GM19455 (cell line): ENCODE measurements around the gene MYL12B.
A peak's percentile ranks its signal among the peaks of the same experiment; 100 is the strongest.
"Not testable (repeated sequence)": the region's sequence is repeated elsewhere in the genome, so short reads cannot be mapped to it uniquely, and the experiment has no call there.

Experiments used
- ATAC-seq: cut with Tn5 transposase; IDR thresholded peaks from one replicate; pipeline ENCODE4 v1.9.1; 2021; ENCODE audit not compliant: unreplicated experiment

Gene MYL12B

DNA sequence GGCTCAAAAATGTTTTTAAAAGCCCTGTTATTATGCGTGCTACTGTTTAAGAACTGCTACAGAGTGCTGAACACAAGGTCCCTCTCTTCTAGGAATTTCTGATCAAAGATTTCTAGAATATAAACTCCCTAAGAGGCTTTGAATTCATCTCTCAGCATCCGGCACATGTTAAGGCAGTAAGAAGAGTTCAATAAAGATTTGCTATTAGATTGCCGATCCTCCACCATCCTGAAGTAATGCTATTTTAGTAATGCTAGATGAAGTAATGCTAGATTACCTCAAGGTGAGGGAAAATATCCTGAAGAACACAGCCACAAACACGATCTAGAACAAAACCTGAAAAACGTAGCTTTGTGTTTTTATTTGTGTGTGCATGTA is 949 bp upstream of the MYL12B start:
- ATAC-seq, result no peak

DNA sequence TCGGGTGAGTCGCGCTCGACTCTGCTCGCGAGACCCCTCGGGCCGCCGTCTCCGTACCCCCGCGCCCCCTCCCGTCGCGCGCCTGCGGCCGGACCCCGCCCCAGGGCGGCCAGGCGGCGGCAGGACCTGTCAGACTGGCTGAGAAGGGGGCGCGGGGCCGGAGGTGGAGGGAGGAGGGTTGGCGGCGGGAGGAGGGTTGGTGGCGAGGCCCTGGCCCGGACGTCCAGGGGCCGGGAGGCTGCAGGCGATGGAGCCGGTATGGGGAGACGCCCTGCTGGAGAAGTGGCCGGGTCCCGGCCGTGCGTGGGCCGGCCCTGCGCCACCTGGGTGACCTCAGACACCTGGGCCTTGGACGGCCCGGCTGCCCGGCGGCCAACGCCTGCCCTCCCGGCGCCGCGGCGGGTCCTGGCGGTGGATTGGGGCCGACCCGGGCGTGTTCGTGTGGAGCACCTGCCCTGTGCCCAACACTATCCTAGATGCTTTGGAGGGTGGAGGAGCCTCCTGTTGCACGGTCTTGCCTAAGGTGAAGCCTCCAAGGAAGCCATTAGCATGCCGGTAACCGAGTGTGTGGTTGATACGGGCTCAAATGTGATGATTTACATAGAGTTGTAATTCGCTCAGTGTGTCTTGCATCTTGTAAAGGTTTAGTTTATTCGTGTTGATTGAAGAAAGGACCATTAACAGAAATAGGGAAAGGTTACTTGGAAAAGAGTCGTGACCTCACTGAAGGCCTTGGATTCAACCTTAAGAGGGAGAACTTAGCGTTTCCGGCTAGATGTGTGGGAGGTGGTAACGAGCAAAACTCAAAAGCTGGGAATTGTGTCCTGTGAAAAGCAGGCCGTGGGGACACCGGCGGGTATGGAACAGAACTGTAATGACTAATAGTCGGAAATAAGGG is 550 bp downstream of the MYL12B start:
- ATAC-seq, result peak; percentile 40

DNA sequence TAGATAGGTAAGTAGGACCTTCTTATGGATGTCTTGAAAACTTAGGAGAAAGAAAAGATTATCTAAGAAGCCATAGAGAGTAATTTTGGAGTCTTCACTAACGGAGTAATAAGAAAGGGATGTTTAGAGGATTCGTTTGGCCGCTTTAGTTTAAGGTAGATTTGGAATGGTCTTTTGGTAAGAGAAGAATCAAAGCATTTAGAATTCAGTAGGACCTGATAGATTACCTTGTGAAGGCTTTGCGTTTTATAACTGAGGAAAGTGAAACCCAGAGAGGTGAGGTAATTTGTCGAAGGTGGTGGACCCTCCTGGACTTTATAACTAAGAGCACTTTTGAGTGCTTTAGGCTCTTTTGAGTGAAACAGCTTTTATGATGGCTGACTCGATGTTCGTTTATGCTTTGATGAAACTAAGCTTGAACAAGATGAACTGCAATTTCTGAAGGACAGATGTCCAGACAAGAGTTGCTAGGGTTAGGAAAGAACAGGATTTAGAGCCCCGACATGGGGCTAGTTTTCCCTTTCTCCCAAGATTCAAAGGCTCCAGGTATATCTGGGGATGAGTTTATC is 1.3 kb downstream of the MYL12B start:
- no peak for ATAC-seq

DNA sequence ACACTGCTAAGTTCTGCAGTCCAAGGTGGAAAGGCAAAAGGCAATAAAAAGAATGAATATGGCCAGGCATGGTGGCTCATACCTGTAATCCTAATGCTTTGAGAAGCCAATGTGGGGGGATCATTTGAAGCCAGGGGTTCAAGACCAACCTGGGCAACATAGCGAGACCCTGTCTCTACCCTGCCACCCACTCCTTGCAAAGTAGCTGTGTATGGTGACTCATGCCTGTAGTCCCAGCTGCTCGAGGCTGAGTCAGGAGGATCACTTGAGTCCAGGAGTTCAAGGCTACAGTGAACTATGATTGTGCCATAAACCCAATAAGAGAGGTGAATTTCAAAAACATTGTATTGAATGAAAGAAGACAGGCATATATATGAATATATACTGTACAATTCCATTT is 2.4 kb downstream of the MYL12B start:
- no peak for ATAC-seq

DNA sequence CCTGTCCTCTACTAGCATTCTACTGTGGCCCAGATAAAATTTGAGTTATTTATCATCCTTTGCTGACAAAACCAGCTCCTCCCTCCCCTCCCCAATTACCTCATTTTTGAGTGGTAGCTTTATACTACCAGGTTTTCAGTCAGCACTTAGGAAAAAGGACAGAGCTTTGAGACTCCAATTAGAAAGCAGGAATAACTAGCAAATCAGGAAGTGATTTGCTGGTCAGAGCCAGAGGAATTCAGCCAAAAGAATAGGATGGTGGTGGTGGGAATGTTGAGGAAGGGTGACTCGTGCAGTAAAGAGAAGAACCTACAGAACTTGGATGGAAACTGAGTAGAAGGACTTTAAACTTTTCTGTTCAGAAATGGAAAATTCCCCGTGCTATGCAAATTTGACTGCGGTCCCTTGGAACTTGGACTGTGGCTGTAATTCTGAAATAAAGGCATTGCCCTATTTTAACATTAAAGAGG is 3.7 kb downstream of the MYL12B start:
- no peak for ATAC-seq

DNA sequence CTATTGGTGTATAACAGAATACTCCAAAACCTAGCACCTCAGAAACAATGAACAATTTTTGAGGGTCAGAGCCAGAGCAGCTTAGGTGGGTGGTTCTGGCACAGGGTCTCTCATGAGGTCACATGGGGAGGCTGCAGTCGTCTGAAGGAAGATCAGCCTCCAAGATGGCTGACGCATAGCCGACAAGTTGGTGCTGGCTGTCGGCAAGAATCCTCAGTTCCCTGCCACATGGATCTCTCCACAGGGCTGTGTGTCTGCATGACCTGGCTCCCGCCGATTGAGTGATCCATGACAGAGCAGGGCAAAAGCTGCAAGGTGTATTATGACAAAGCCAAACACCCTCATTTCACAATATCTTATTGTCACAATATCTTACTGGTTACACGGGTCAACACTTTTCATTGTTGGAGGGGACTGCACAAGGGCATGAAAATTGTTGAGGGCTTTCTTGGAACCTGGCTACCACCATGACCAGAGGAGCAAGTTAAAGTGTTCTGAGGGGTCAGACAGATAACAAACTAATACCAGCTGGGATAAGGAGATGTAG is 4.2 kb downstream of the MYL12B start:
- ATAC-seq, result no peak

DNA sequence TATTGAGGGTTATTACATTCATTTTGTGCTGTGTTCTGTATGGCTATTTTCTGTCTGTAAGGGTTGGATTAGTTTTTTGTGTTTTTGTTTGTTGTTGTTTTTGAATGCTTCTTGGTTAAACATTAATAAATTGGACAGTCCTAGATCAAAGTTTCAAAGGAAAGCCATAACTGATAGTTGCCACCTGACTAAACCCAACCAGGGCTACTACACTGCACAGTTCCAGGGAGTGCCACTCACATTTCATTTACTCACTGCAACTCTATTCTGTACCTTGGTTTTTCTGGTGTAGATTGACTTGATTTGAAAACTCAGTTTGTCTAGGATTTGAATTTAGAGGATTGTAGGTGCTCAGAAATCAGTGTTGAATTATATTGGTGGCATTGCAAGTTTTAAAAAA is 6.4 kb downstream of the MYL12B start:
- ATAC-seq, result no peak

DNA sequence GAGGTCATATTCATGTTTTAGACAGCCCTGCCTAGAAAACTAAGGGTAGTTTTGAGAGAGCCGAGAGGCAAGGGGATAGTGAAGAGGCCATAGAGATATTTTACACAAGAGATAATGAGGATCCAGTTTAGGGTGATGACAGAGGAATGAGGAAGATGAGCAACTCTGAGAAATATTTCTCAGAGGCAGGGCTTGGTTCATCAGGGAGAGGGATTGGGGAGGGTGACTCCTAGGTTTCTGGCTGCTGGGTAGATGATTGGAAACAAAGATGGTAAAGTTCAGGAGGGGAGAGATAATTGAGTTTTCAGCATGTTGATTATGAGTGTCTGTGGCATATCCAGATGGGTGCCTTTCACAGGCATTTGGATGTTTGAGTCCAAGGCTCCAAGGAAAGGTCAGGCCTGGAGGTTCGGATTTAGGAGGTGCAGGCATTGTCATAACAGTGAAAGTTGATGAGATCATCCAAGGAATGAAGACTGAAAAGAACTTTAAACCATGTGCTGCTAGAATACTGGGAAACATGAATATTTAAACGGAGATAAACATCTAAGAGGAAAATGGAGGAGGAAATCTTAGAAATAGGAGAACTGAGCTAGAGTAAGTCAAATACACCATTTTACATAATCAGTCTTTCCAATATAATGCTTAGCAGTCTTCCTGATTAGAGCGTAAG is 7.4 kb downstream of the MYL12B start:
- ATAC-seq, result no peak

DNA sequence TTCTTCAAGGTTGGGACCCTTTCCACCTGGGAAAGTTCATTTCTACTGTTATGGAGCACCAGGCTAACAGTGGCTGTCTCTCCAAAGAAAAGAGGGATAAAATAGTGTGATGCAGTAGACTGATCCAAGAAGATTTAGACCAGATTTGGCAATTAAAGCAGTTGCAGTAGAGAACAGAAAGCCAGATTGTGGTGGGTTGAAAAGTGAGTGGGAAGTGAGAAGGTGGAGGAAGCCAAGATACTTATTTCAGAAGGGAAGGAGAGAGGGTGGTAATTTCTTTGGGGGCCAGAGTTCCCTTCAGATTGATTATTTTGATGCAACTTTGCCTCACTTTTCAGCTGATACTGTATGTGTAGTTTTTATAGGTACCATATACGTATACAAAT is 8.0 kb downstream of the MYL12B start:
- no peak for ATAC-seq

DNA sequence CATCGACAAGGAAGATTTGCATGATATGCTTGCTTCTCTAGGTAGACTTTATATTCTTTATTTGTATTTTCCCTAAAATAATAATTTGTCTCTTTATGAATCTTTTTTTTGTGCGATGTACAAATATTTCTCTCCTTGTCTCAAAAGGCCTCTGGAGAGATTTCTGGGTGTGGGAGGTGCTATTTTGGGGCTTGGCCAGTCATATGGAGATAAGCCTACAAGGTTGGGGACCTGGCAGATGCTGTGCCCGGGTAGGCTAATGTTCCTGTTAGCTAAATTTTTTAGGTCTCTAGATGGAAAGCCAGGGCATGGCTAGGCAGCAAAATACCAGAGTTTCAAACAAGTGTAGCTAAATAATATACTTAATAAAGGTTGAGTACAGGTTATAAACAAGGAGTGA is 11.1 kb downstream of the MYL12B start:
- ATAC-seq, result no peak

DNA sequence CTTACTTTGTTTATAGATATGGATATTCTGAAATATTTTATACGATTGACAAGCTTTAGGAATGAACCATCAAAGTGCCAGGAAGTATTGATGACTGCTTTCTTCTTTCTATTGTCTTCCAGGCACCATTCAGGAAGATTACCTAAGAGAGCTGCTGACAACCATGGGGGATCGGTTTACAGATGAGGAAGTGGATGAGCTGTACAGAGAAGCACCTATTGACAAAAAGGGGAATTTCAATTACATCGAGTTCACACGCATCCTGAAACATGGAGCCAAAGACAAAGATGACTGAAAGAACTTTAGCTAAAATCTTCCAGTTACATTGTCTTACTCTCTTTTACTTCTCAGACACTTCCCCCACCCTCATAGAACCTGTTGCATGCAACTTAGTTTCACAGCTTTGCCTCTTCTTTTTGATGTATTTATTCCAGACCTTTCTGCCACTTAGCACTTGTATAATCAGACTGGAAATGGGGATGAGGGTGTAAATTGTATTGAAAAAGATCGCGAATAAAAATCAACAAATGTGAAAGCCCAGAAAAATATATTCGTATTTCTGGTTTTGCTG is 15.8 kb downstream of the MYL12B start:
- not testable (repeated sequence) for ATAC-seq

DNA sequence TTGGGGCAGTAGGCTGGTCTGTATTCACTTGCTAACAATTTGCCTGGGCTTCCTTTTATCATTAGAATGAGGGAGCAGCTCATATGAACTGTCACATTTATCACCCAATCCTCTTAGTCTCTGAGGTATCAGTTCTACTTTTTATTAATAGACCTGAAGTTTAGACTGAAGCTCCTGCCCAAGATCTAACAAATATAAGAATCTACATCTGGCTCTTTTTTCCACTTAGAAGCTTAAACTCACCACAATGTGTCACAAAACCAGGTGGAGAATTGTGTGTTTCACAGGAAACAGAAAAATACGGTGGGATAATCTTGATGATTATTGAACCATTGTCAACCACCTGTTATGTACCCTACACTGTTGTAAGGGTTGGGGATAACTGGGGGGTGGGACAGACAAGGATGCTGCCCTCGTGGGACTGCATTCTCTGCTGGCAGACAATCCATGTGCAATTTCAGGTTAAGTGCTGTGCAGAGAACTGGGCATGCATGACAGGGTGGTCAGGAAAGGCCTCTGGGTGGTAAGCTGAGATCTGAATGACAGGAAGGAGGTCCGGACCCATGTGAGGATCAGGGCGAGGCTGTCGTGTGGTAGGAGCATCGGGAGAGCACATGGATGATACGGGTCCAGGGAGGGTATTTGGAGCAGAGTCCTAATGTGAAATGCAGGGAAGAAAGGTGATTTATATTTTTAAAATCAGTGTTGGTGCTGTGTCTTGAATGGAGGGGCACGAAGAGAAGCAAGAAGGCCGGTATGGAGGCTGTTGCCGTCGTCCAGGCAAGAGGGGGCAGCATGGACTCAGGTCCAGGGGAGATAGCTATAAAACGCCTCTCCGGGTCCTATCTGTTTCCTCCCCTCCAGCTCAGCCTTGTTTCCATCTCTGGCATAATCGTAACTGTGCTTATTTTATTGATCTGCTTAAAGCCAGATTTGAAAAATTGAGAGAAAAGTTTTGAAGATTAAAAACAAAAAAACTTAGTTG is 17.6 kb downstream of the MYL12B start:
- peak; percentile 71 for ATAC-seq

DNA sequence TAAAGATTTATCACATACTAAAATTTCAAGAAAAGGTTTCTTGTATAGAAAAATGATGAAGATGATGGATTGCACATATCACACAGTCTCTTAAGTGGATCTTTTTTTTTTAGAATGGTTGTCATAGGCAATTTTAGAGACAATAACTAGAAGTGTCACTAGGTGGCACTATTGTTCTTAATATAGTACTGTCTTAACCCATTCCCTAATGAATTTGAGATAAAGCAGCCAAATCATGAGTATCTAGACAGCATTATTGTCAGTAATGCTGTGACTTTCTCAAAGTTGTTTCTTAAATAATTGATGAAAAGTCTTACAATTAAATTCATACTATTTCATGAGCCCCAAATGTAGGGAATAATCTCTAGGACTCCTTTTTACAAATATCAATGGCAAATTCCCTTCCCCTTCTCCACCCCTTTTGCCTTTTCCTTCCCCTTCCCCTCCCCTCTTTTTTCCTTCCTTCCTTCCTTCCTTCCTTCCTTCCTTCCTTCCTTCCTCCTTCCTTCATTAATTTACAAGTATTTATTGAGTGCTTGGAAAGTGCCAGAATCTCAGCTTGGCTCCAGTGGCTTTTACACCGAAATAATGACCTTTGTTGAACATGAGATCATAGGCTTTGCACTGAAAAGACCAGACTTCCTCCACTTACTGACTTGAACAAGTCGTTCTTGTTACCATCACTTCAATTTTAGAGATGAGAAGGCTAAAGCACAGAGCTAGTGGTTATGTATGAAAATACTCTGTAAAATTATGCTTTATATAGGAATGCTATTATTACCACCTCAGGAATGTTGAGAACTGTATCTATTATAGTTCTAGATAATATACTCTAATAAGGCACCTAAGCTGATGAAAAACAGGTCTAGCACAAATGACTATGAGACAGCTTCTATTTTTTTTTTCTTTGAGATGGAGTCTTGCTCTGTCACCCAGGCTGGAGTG is 19.8 kb downstream of the MYL12B start:
- no peak for ATAC-seq

DNA sequence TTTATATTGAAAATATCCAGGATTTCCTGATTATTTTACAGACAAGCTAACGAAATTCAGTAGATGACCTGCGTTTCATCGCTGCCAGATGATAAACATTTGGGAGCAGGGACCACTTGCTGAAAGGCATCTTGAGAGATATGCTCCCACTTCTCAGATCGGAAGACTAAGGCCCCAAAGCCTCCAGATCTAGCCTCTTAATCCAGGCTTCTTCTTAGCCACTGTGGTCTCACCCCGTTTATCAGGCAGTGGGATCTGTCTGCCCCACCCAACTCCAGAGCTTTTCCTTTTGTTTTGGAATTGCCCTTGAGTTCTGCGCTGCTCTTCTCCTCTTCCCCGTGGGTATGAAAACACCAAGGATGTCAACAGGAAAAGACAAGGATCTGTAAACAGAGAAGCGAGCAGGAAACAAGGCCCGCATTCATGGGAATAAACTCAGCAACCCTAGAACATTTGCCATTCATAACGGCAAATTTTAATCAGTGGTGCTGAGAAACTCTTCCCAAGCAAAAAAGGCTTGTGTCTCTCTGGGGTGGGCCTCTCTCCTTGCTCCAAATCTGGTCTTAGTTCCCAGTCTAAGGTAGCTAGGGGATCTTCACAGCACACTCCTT is 21.4 kb downstream of the MYL12B start:
- no peak for ATAC-seq

DNA sequence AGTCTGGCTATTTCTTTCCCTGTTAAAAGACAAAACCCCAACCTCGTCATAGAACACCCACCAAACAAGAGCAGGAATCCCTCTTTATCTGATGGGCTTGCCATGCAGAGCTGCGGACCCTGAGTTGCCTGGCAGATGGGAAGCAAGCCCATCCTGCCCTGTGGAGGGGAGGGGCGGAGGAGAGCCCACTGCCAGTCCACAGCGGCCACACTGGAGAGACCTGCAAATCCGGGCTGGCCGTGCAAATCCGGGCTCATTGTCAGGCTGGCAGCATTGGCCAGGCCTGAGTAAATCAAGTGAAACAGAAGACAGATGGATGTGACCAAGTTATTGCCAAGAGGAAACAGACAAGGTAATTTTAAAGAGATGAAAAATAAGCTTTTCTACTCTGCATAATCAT is 22.0 kb downstream of the MYL12B start:
- ATAC-seq, result no peak

DNA sequence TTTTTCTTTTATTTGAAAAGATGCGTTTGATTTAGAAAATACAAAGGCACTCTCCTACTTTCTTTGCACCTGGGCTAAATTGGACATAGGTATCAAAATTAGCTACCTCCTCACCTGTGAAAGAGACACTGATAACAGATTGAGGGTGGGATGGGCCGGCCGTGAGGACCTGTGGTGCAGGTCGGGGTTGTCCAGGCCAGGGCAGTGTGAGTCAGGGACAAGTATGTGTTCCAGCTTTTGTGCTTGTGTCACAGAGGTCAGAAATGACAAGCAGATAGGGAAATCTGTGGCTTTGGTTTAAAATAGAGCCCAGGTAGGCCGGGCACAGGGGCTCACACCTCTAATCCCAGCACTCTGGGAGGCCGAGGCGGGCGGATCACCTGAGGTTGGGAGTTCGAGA is 22.6 kb downstream of the MYL12B start:
- no peak for ATAC-seq

DNA sequence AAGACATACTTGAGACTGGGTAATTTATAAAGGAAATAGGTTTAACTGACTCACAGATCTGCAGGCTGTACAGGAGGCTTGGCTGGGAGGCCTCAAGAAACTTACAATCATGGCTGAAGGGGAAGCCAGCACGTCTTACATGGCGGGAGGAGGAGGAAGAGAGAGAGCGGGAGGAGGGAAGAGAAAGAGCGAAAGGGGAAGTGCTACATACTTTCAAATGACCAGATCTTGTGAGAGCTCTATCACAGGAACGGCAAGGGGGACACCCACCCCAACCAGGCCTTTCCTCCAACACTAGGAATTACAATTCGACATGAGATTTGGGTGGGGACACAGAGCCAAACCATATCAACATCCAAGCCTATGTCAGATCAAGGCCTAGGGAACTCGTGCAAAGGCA is 24.2 kb downstream of the MYL12B start:
- no peak for ATAC-seq

DNA sequence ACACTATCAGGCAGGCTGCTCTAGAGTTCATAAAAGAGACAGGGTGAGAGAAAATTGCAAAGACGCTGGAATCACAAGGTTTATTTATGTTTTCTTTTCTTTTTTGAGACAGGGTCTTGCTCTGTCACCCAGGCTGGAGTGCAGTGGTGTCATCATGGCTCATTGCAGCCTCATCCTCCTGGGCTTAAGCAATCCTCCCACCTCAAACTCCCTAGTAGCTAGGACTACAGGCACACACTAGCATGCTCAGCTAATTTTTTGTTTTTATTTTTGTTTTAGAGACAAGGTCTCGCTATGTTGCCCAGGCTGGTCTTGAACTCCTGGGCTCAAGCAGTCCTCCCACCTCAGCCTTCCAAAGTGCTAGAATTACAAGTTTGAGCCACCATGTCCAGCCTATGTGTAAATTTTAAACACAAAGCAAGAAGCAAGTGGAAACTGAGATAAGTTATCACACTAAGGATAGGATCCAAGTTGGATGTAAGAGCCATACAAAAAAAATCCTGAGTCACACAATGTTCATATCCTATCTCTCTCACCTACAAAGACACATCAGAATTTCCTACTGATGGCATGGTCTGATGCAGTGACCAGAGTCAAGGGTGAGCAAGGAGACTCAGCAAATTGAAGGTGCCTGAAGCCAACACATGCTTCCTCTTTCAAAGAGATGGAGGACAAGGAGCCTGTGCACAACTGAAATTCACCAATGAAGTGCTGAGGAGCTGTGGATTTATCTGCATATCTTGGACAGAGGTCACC is 31.4 kb downstream of the MYL12B start:
- no peak for ATAC-seq
